B cell (primary cell): Measurements from ENCODE around the gene TMPRSS7. TPM values are rescaled to one million over a fixed set of nuclear protein-coding genes. Genes with fewer than 3 reads are reported as not detected.

Source experiments
- ATAC-seq: fragments of 200-7000 bp; cut with Tn5 transposase; one replicate; pipeline ENCODE4 v1.10.0; 2021; ENCODE audit warnings: low read depth, mild to moderate bottlenecking, moderate number of reproducible peaks, moderate library complexity
- CTCF ChIA-PET: fragments of 350-600 bp; sonication (Branson Sonifier 250); formaldehyde crosslinking; loops from one replicate; lab custom pipeline; 2021; ENCODE audit warnings: antibody characterized with exemption, inconsistent platforms; lab: Charles Lee
- POLR2A ChIA-PET: fragments of 350-600 bp; sonication (Branson Sonifier 250); formaldehyde crosslinking; loops from one replicate; lab custom pipeline; 2021; ENCODE audit warnings: antibody characterized with exemption; lab: Charles Lee
- DNase-seq: peaks from one replicate; pipeline ENCODE4 v3.0.0; 2013
- H2AFZ ChIP-seq: 2 replicates; pipeline ENCODE4 v1.6.1; 2012; ENCODE audit warnings: mild to moderate bottlenecking, low read depth, low read length; ENCODE audit not compliant: insufficient read depth, poor library complexity, severe bottlenecking
- H3K27ac ChIP-seq, 2 donors: 1 replicate in 1 of 2; 2 replicates in 1 of 2; pipeline ENCODE4 v1.5.1; 2012 to 2013; ENCODE audit warnings: low read length in 2 of 2, mild to moderate bottlenecking in 2 of 2, moderate library complexity in 1 of 2
- H3K27me3 ChIP-seq, 4 experiments: fragments of 200-600 bp in 1 of 4; sonication (generic) in 1 of 4; replicated peaks in 1 of 4; 1 replicate in 2 of 4; 2 replicates in 2 of 4; pipeline versions ENCODE4 v1.6.1 to v1.7.0; 2013 to 2016; ENCODE audit warnings: low read length in 3 of 4, mild to moderate bottlenecking in 2 of 4, mixed read lengths in 1 of 4, moderate library complexity in 1 of 4; ENCODE audit not compliant: insufficient read depth in 4 of 4, control insufficient read depth in 3 of 4; ENCODE audit errors: control extremely low read depth in 1 of 4
- H3K36me3 ChIP-seq, 2 experiments: replicated peaks in 1 of 2; 1 replicate in 1 of 2; 2 replicates in 1 of 2; pipeline versions ENCODE4 v1.6.1 to v1.7.1; 2013; ENCODE audit warnings: low read length in 1 of 2; ENCODE audit not compliant: insufficient read depth in 2 of 2, control insufficient read depth in 1 of 2; ENCODE audit errors: control extremely low read depth in 1 of 2, extremely low read depth in 1 of 2
- H3K4me1 ChIP-seq, 2 donors: fragments of 200-600 bp in 1 of 2; sonication (generic) in 1 of 2; 1 replicate in 1 of 2; 2 replicates in 1 of 2; pipeline versions ENCODE4 v1.5.1 to v1.6.1; 2013 to 2017; ENCODE audit warnings: low read length in 2 of 2; ENCODE audit not compliant: control insufficient read depth in 2 of 2, insufficient read depth in 2 of 2
- H3K4me2 ChIP-seq: replicated peaks from 2 replicates; pipeline ENCODE3; 2012; ENCODE audit warnings: mild to moderate bottlenecking, low read depth, low read length; ENCODE audit not compliant: poor library complexity, severe bottlenecking
- H3K4me3 ChIP-seq, 5 experiments: fragments of 200-600 bp in 1 of 5; sonication (generic) in 1 of 5; 1 replicate in 3 of 5; 2 replicates in 2 of 5; pipeline versions ENCODE4 v1.5.1 to v1.7.0; 2011 to 2016; ENCODE audit warnings: low read length in 4 of 5, mild to moderate bottlenecking in 4 of 5, low read depth in 2 of 5, control low read depth in 1 of 5, moderate library complexity in 1 of 5; ENCODE audit not compliant: insufficient read depth in 1 of 5; ENCODE audit errors: control extremely low read depth in 1 of 5, extremely low read depth in 1 of 5
- H3K79me2 ChIP-seq: fragments of 200-600 bp; sonication (generic); one replicate; pipeline ENCODE4 v1.6.0; 2016; ENCODE audit warnings: low read length; ENCODE audit not compliant: control insufficient read depth, insufficient read depth
- H3K9ac ChIP-seq: fragments of 200-600 bp; sonication (generic); 2 replicates; pipeline ENCODE4 v1.6.1; 2017; ENCODE audit warnings: mild to moderate bottlenecking, low read length, moderate library complexity
- H3K9me3 ChIP-seq, 3 donors: one replicate each; pipeline versions ENCODE4 v1.6.1 to v1.7.1; 2013; ENCODE audit warnings: low read length in 2 of 3; ENCODE audit not compliant: control insufficient read depth in 2 of 3, insufficient read depth in 1 of 3; ENCODE audit errors: control extremely low read depth in 1 of 3
- H4K20me1 ChIP-seq: 2 replicates; pipeline ENCODE4 v1.6.0; 2012; ENCODE audit warnings: mild to moderate bottlenecking, low read length; ENCODE audit not compliant: insufficient read depth, control insufficient read depth, poor library complexity, severe bottlenecking
- H3K27ac Mint-ChIP-seq: one replicate; pipeline ENCODE4 v1.8.0; 2021; ENCODE audit warnings: mixed read lengths
- H3K27me3 Mint-ChIP-seq: one replicate; pipeline ENCODE4 v1.8.0; 2021; ENCODE audit warnings: mixed read lengths
- H3K4me1 Mint-ChIP-seq: one replicate; pipeline ENCODE4 v1.8.0; 2021; ENCODE audit warnings: mixed read lengths
- H3K4me3 Mint-ChIP-seq: one replicate; pipeline ENCODE4 v1.8.0; 2021; ENCODE audit warnings: mixed read lengths
- H3K9me3 Mint-ChIP-seq: one replicate; pipeline ENCODE4 v1.8.0; 2022; ENCODE audit warnings: mixed read lengths; ENCODE audit not compliant: insufficient read depth
- CTCF ChIP-seq: fragments of 200-600 bp; IDR thresholded peaks from one replicate; pipeline ENCODE4 v1.8.0; 2022; ENCODE audit warnings: antibody characterized with exemption, mild to moderate bottlenecking
- EZH2 ChIP-seq: IDR thresholded peaks from 2 replicates; pipeline ENCODE4 v1.6.1; 2012; ENCODE audit warnings: borderline replicate concordance, low read depth, mild to moderate bottlenecking, moderate library complexity, low read length; ENCODE audit not compliant: insufficient read depth, poor library complexity, severe bottlenecking
- WGBS: methylation state at CpG from one replicate; pipeline ENCODE4 v1.1.5; 2013; ENCODE audit warnings: missing lambda C conversion rate; ENCODE audit not compliant: insufficient coverage; 5-methylcytosine and 5-hydroxymethylcytosine counted together
- intact Hi-C: fragments of 100-400 bp; cut with micrococcal nuclease; formaldehyde crosslinking; loops from one replicate; pipeline ENCODE4 v1.10.0; 2022
- polyA plus RNA-seq: library from polyadenylated mRNA; depleted of rRNA; stranded (reverse); fragments of >200 nt; gene quantifications from 2 replicates; pipeline ENCODE4 v1.2.3, GENCODE V29; 2012
- total RNA-seq, 2 donors: library from RNA; stranded (reverse); fragments of 120-200 nt in 1 of 2; gene quantifications; 1 replicate in 1 of 2; 2 replicates in 1 of 2; pipeline versions ENCODE4 v1.2.3 to v1.2.4, GENCODE V29; 2013 to 2022

Gene TMPRSS7
- total and polyA plus RNA-seq, 2 donors (not counting 1 experiment from before 2014, with no cell fraction given) = not detected

- no peaks in the 10 kb centered on the region for H3K27me3 ChIP-seq
- H3K4me3 ChIP-seq = no peak overlapping the region
- H3K27ac ChIP-seq = no peak overlapping the region
- no peaks in the 10 kb centered on the region for H3K27me3 Mint-ChIP-seq
- WGBS = 56% methylated on average over 2 of the region's 2 CpGs
- H3K79me2 ChIP-seq = peaks cover 27% of the 10 kb centered on the region
- TF ChIP-seq EZH2 (no peak), CTCF (no peak)
- peak overlapping the region; percentile 37 for H3K27ac Mint-ChIP-seq
- CTCF ChIA-PET = interaction anchor here (1.1 to 3.5 kb wide), 3 partner anchors 12 to 14 kb away, joined by 3 to 27 read pairs (median 15); no protein-coding TSS in a partner anchor
- no peaks in the 10 kb centered on the region for H3K9me3 ChIP-seq
- POLR2A ChIA-PET = no interaction called here
- H3K36me3 ChIP-seq = peaks cover 0 to 19% of the 10 kb centered on the region in 2 experiments
- H3K4me3 Mint-ChIP-seq = no peak overlapping the region
- H3K4me1 ChIP-seq = peaks cover 85 to 93% of the 10 kb centered on the region in 2 donors
- H2AFZ ChIP-seq = no peak overlapping the region
- no peaks in the 10 kb centered on the region for H4K20me1 ChIP-seq
- DNase-seq (no peak), ATAC-seq (no peak)
- no peaks in the 10 kb centered on the region for H3K9me3 Mint-ChIP-seq
- intact Hi-C loops = no loop called here
- H3K9ac ChIP-seq = no peak overlapping the region
- H3K4me1 Mint-ChIP-seq = peaks cover 90% of the 10 kb centered on the region
- H3K4me2 ChIP-seq = no peak overlapping the region
Measured at GRCh38 chr3:112123548-112123947, 89.0 kb downstream of the TMPRSS7 start.

DNA sequence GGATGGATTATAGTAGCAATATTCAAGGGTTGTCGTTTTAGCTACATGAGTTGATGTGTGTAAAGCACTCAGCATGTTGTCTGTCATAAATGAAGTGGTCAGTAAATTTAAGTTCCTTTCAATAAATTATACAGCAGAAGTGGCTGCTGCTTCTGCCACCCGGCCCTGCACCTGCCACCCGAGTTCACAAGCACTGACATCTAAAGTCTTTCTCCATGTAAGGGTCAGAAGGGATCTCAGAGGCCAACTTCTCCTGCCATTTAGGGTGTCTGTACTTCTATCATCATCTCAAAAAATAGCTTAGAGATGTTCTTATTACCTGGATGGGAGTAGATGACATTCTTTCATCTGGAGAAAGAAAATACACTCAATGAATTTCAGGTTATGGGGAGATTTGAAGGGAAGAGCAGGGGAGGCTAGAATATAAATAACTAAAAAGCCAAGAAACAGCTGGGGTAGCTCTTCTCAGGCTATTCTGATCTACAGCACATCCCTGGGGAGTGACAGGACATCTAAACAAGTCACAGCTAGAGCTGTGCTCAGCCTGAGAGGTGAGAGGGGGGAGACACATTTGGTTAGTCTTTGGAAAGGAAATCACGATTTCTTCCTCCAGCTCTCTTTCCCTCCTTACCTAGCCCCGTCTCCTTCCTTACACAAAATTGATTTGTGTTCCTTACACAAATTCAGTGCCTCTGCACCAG, 90.5 kb downstream of the TMPRSS7 start:
- WGBS = no CpG with 5 or more reads among the region's 5 CpGs
- H3K27me3 Mint-ChIP-seq = no peaks in the 10 kb centered on the region
- Histone ChIP-seq H3K4me2 (peak overlapping the region; percentile 9), H3K4me3 (no peak overlapping the region), H3K27me3 (no peaks in the 10 kb centered on the region), H3K36me3 (peaks cover 0 to 19% of the 10 kb centered on the region in 2 experiments), H4K20me1 (no peaks in the 10 kb centered on the region), H3K79me2 (peaks cover 27% of the 10 kb centered on the region), H3K9me3 (no peaks in the 10 kb centered on the region), H2AFZ (no peak overlapping the region), H3K9ac (no peak overlapping the region), H3K4me1 (peaks cover 84 to 93% of the 10 kb centered on the region in 2 donors), H3K27ac (no peak overlapping the region)
- TF ChIP-seq EZH2 = no peak
- TF ChIP-seq CTCF = no peak
- H3K4me3 Mint-ChIP-seq = peak overlapping the region; percentile 0
- ChIA-PET CTCF (interaction anchor here (1.0 to 3.5 kb wide), 5 partner anchors 10 to 14 kb away, joined by 3 to 27 read pairs (median 7); no protein-coding TSS in a partner anchor), POLR2A (no interaction called here)
- intact Hi-C loops = loop anchor here (5.0 kb wide), 3 partner anchors 172 to 458 kb away; partner anchors contain the start of genes ATG3 and SLC35A5
- DNase-seq (no peak), ATAC-seq (no peak)
- no peaks in the 10 kb centered on the region for H3K9me3 Mint-ChIP-seq
- peak overlapping the region; percentile 75 for H3K27ac Mint-ChIP-seq
- peaks cover 90% of the 10 kb centered on the region for H3K4me1 Mint-ChIP-seq
